ENCODE data around the gene IFT80. TPM values are rescaled to one million over a fixed set of nuclear protein-coding genes. Genes with fewer than 3 reads are reported as not detected.

Gene IFT80
- polyA plus RNA-seq, 1 donor (not counting 4 experiments of a cell fraction or from before 2014, with no cell fraction given), result 23.6 TPM

DNA sequence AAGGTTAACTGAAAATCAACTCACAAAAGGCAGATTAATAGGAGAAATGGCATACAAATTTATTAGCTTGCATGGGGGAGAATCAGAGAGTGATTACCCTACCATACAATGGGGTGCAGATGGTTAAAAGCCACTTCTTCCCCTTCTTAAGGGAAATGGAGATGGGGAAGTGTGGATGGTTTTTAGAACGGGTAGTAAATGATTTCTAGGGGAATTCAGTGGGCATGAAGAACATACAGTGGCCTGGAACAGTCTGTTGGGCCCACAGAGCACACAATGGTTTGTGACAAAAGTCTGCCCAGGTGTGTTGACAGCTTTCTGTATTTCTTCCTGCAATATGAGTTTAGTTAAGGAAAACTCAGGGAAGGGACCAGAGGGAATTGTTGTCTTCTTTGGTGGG, 112.8 kb downstream of the IFT80 start:
- H3K27me3 ChIP-seq (ENCODE audit: control insufficient read depth, extremely low read depth, insufficient read depth, low read length), result no peaks in the 10 kb centered on the region
- H3K27ac ChIP-seq (ENCODE audit: control insufficient read depth, insufficient read depth, low read length), result no peak overlapping the region
- DNase-seq (ENCODE audit: low read depth, low spot score), result no peak
- H2AFZ ChIP-seq (ENCODE audit: control insufficient read depth, low read length), result no peak overlapping the region
- no peaks in the 10 kb centered on the region for H3K36me3 ChIP-seq (ENCODE audit: control insufficient read depth in 2 of 2, extremely low read depth in 1 of 2, insufficient read depth in 2 of 2, low read length in 2 of 2)
- H3K9ac ChIP-seq (ENCODE audit: control insufficient read depth, extremely low read depth, insufficient read depth, low read length), result no peak overlapping the region
- TF ChIP-seq, protein P1, sequence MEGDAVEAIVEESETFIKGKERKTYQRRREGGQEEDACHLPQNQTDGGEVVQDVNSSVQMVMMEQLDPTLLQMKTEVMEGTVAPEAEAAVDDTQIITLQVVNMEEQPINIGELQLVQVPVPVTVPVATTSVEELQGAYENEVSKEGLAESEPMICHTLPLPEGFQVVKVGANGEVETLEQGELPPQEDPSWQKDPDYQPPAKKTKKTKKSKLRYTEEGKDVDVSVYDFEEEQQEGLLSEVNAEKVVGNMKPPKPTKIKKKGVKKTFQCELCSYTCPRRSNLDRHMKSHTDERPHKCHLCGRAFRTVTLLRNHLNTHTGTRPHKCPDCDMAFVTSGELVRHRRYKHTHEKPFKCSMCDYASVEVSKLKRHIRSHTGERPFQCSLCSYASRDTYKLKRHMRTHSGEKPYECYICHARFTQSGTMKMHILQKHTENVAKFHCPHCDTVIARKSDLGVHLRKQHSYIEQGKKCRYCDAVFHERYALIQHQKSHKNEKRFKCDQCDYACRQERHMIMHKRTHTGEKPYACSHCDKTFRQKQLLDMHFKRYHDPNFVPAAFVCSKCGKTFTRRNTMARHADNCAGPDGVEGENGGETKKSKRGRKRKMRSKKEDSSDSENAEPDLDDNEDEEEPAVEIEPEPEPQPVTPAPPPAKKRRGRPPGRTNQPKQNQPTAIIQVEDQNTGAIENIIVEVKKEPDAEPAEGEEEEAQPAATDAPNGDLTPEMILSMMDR (optimal IDR thresholded peaks at IDR 0.05 in 1 of 3, IDR thresholded peaks at IDR 0.05 in 1 of 3, conservative IDR thresholded peaks at IDR 0.05 in 1 of 3; ENCODE audit: extremely low read depth in 1 of 3, insufficient read depth in 2 of 3, low read length in 3 of 3), result no peak
- TF ChIP-seq EZH2 (IDR thresholded peaks at IDR 0.05; ENCODE audit: low read length), result no peak
- no peaks in the 10 kb centered on the region for H3K9me3 ChIP-seq (ENCODE audit: control insufficient read depth, low read depth, low read length)
- H3K9me1 ChIP-seq (ENCODE audit: control insufficient read depth, extremely low read depth, insufficient read depth, low read length), result no peaks in the 10 kb centered on the region
- H3K4me2 ChIP-seq (ENCODE audit: control insufficient read depth, extremely low read depth, insufficient read depth, low read depth, low read length), result no peak overlapping the region
- H3K79me2 ChIP-seq (ENCODE audit: control insufficient read depth, insufficient read depth, low read length), result no peaks in the 10 kb centered on the region
- FAIRE-seq, result no peak
- no peak overlapping the region for H3K4me3 ChIP-seq (ENCODE audit: control insufficient read depth in 2 of 3, extremely low read depth in 1 of 3, insufficient read depth in 2 of 3, low read depth in 1 of 3, low read length in 3 of 3)
- no peaks in the 10 kb centered on the region for H3K4me1 ChIP-seq (ENCODE audit: control insufficient read depth, extremely low read depth, insufficient read depth, low read length)
- no peaks in the 10 kb centered on the region for H4K20me1 ChIP-seq (ENCODE audit: control insufficient read depth, extremely low read depth, insufficient read depth, low read length)
- dilution Hi-C loops (cut with MboI; ENCODE audit: extremely low pct_ligation_motif_present, low sequenced_read_pairs), result no loop called here

DNA sequence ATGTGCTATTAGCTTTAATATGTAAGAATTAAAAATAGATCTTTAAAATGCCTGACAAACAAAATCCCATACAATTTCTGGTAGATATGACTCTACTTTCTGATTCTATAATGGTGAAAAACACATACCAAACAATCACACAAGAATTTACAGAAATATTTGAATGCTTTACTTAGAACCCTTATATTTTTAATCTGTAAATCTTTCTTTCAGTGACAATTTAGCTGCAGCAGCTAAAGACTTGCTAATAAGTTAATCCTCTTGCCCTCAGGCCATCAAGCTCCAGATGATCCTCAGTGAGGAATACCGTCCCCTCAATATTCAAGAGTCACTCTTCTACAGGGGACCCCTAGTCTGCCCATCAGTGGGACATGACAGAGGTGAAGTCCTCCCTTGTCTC, 118.2 kb downstream of the IFT80 start:
- Histone ChIP-seq H3K36me3 (ENCODE audit: control insufficient read depth in 2 of 2, extremely low read depth in 1 of 2, insufficient read depth in 2 of 2, low read length in 2 of 2) (no peaks in the 10 kb centered on the region), H3K4me2 (ENCODE audit: control insufficient read depth, extremely low read depth, insufficient read depth, low read depth, low read length) (no peak overlapping the region), H3K27ac (ENCODE audit: control insufficient read depth, insufficient read depth, low read length) (no peak overlapping the region), H3K9me3 (ENCODE audit: control insufficient read depth, low read depth, low read length) (no peaks in the 10 kb centered on the region), H3K27me3 (ENCODE audit: control insufficient read depth, extremely low read depth, insufficient read depth, low read length) (no peaks in the 10 kb centered on the region), H2AFZ (ENCODE audit: control insufficient read depth, low read length) (no peak overlapping the region), H3K9me1 (ENCODE audit: control insufficient read depth, extremely low read depth, insufficient read depth, low read length) (no peaks in the 10 kb centered on the region), H3K79me2 (ENCODE audit: control insufficient read depth, insufficient read depth, low read length) (no peaks in the 10 kb centered on the region), H4K20me1 (ENCODE audit: control insufficient read depth, extremely low read depth, insufficient read depth, low read length) (no peaks in the 10 kb centered on the region), H3K9ac (ENCODE audit: control insufficient read depth, extremely low read depth, insufficient read depth, low read length) (no peak overlapping the region), H3K4me3 (ENCODE audit: control insufficient read depth in 2 of 3, extremely low read depth in 1 of 3, insufficient read depth in 2 of 3, low read depth in 1 of 3, low read length in 3 of 3) (no peak overlapping the region), H3K4me1 (ENCODE audit: control insufficient read depth, extremely low read depth, insufficient read depth, low read length) (no peaks in the 10 kb centered on the region)
- DNase-seq (ENCODE audit: low read depth, low spot score), result no peak
- TF ChIP-seq EZH2 (IDR thresholded peaks at IDR 0.05; ENCODE audit: low read length), result no peak
- TF ChIP-seq, protein P1 (optimal IDR thresholded peaks at IDR 0.05 in 1 of 3, IDR thresholded peaks at IDR 0.05 in 1 of 3, conservative IDR thresholded peaks at IDR 0.05 in 1 of 3; ENCODE audit: extremely low read depth in 1 of 3, insufficient read depth in 2 of 3, low read length in 3 of 3), result no peak
- no peak for FAIRE-seq
- dilution Hi-C loops (cut with MboI; ENCODE audit: extremely low pct_ligation_motif_present, low sequenced_read_pairs), result no loop called here

Measured in keratinocyte (primary cell).